HG02973 (cell line): ENCODE results near the gene UNC13B.

ENCODE experiments used
- ATAC-seq: cut with Tn5 transposase; IDR thresholded peaks from one replicate; pipeline ENCODE4 v1.9.1; 2021; ENCODE audit warnings: moderate library complexity; ENCODE audit not compliant: unreplicated experiment

The UNC13B gene

GRCh38 chr9:35272989-35273388 lies 111.2 kb downstream of the UNC13B start:
- no peak for ATAC-seq

- no peak for ATAC-seq
Measured at GRCh38 chr9:35273591-35273990, 111.8 kb downstream of the UNC13B start.

- ATAC-seq = no peak
Measured at GRCh38 chr9:35274993-35275392, 113.2 kb downstream of the UNC13B start.

- ATAC-seq = no peak
Measured at GRCh38 chr9:35277171-35277520, 115.3 kb downstream of the UNC13B start.

GRCh38 chr9:35277628-35278359 lies 116.0 kb downstream of the UNC13B start:
- no peak for ATAC-seq

- no peak for ATAC-seq
Measured at GRCh38 chr9:35279946-35280345, 118.1 kb downstream of the UNC13B start.

- ATAC-seq = no peak
Measured at GRCh38 chr9:35280399-35280798, 118.6 kb downstream of the UNC13B start.

- ATAC-seq = no peak
Measured at GRCh38 chr9:35285731-35286130, 123.9 kb downstream of the UNC13B start.

- no peak for ATAC-seq
Measured at GRCh38 chr9:35286381-35286780, 124.6 kb downstream of the UNC13B start.

- ATAC-seq = no peak
Measured at GRCh38 chr9:35287987-35288632, 126.3 kb downstream of the UNC13B start.

- ATAC-seq = no peak
Measured at GRCh38 chr9:35288778-35289177, 127.0 kb downstream of the UNC13B start.

- no peak for ATAC-seq
Measured at GRCh38 chr9:35293376-35293964, 131.7 kb downstream of the UNC13B start.

- no peak for ATAC-seq
Measured at GRCh38 chr9:35294066-35294465, 132.3 kb downstream of the UNC13B start.

GRCh38 chr9:35294556-35294955 lies 132.7 kb downstream of the UNC13B start:
- ATAC-seq = no peak

- ATAC-seq = no peak
Measured at GRCh38 chr9:35295369-35296036, 133.7 kb downstream of the UNC13B start.

GRCh38 chr9:35303567-35303966 lies 141.8 kb downstream of the UNC13B start:
- no peak for ATAC-seq

- ATAC-seq = no peak
Measured at GRCh38 chr9:35306283-35306682, 144.5 kb downstream of the UNC13B start.

GRCh38 chr9:35308316-35308715 lies 146.5 kb downstream of the UNC13B start:
- no peak for ATAC-seq

GRCh38 chr9:35311891-35312639 lies 150.3 kb downstream of the UNC13B start:
- no peak for ATAC-seq

- ATAC-seq = no peak
Measured at GRCh38 chr9:35313460-35313859, 151.7 kb downstream of the UNC13B start.

GRCh38 chr9:35313916-35314315 lies 152.1 kb downstream of the UNC13B start:
- ATAC-seq = no peak
